ENCODE measurements around the gene FRY.

GRCh38 chr13:32142956-32143375 is 111.4 kb downstream of the FRY start:
- TF ChIP-seq CTCF (conservative IDR thresholded peaks at IDR 0.05; ENCODE audit: low read length) (no peak), EZH2phosphoT487 (IDR thresholded peaks at IDR 0.05; ENCODE audit: borderline replicate concordance) (no peak)
